Liver (tissue), 9 donors: Measurements from ENCODE around the gene UBASH3B. TPM values are rescaled to one million over a fixed set of nuclear protein-coding genes. Genes with fewer than 3 reads are reported as not detected.

Source experiments
- DNase-seq: peaks from one replicate; pipeline ENCODE4 v3.0.0-alpha.2; 2017; ENCODE audit warnings: low spot score
- H3K27ac ChIP-seq, 2 donors: one replicate each; pipeline ENCODE4 v1.7.0; 2013; ENCODE audit warnings: inconsistent platforms in 2 of 2, low read length in 2 of 2, control low read depth in 1 of 2, low read depth in 1 of 2, mild to moderate bottlenecking in 1 of 2
- H3K27me3 ChIP-seq, 4 donors: one replicate each; pipeline versions ENCODE4 v1.6.1 to v1.7.0; 2013; ENCODE audit warnings: low read length in 3 of 4, inconsistent platforms in 1 of 4, mild to moderate bottlenecking in 1 of 4, moderate library complexity in 1 of 4; ENCODE audit not compliant: control insufficient read depth in 4 of 4, insufficient read depth in 4 of 4
- H3K36me3 ChIP-seq, 4 donors: one replicate each; pipeline versions ENCODE4 v1.6.1 to v1.7.0; 2013; ENCODE audit warnings: low read length in 3 of 4, mild to moderate bottlenecking in 3 of 4, low read depth in 1 of 4, moderate library complexity in 1 of 4; ENCODE audit not compliant: control insufficient read depth in 4 of 4, insufficient read depth in 3 of 4
- H3K4me1 ChIP-seq, 4 donors: one replicate each; pipeline versions ENCODE4 v1.6.1 to v1.7.0; 2013; ENCODE audit warnings: low read length in 3 of 4, mild to moderate bottlenecking in 3 of 4, moderate library complexity in 1 of 4; ENCODE audit not compliant: control insufficient read depth in 4 of 4, insufficient read depth in 4 of 4
- H3K4me3 ChIP-seq, 3 donors: one replicate each; pipeline versions ENCODE4 v1.6.1 to v1.7.0; 2013; ENCODE audit warnings: low read length in 3 of 3, control low read depth in 1 of 3, low read depth in 1 of 3, mild to moderate bottlenecking in 1 of 3
- H3K9ac ChIP-seq, 2 donors: one replicate each; pipeline ENCODE4 v1.7.0; 2013; ENCODE audit warnings: low read length in 2 of 2, mild to moderate bottlenecking in 2 of 2, moderate library complexity in 2 of 2, control low read depth in 1 of 2, low read depth in 1 of 2
- H3K9me3 ChIP-seq, 4 donors: one replicate each; pipeline versions ENCODE4 v1.6.1 to v1.7.0; 2013; ENCODE audit warnings: low read length in 3 of 4; ENCODE audit not compliant: control insufficient read depth in 4 of 4
- ATF3 ChIP-seq: IDR thresholded peaks from 2 replicates; pipeline ENCODE4 v1.6.1; 2016; ENCODE audit warnings: antibody characterized with exemption
- CTCF ChIP-seq: fragments of 150-350 bp; IDR thresholded peaks from 2 replicates; pipeline ENCODE4 v1.5.1; 2017; ENCODE audit warnings: improper control_type of control experiment, low read depth, low read length; ENCODE audit not compliant: missing input control
- EGR1 ChIP-seq, 2 donors: IDR thresholded peaks; 2 replicates each; pipeline ENCODE4 v1.6.1; 2016 to 2018; ENCODE audit warnings: antibody characterized with exemption in 2 of 2, low read depth in 2 of 2
- FOXA1 ChIP-seq: IDR thresholded peaks from 2 replicates; pipeline ENCODE4 v1.6.1; 2016; ENCODE audit warnings: antibody characterized with exemption
- FOXA2 ChIP-seq: IDR thresholded peaks from 2 replicates; pipeline ENCODE4 v1.6.1; 2016; ENCODE audit warnings: antibody characterized with exemption
- GABPA ChIP-seq, 2 donors: IDR thresholded peaks in 1 of 2; conservative IDR thresholded peaks in 1 of 2; 2 replicates each; pipeline ENCODE4 v1.6.1; 2016; ENCODE audit warnings: antibody characterized with exemption in 2 of 2, mild to moderate bottlenecking in 1 of 2, moderate library complexity in 1 of 2
- HNF4A ChIP-seq, 2 donors: conservative IDR thresholded peaks; 2 replicates each; pipeline ENCODE4 v1.6.1; 2016; ENCODE audit warnings: antibody characterized with exemption in 2 of 2, mild to moderate bottlenecking in 2 of 2
- HNF4G ChIP-seq: IDR thresholded peaks from 2 replicates; pipeline ENCODE4 v1.6.1; 2016; ENCODE audit warnings: antibody characterized with exemption
- JUND ChIP-seq, 2 donors: IDR thresholded peaks; 2 replicates each; pipeline ENCODE4 v1.6.1; 2016; ENCODE audit warnings: antibody characterized with exemption in 2 of 2
- MAX ChIP-seq: IDR thresholded peaks from 2 replicates; pipeline ENCODE4 v1.6.1; 2016; ENCODE audit warnings: antibody characterized with exemption
- NR2F2 ChIP-seq: IDR thresholded peaks from 2 replicates; pipeline ENCODE4 v1.6.1; 2016; ENCODE audit warnings: antibody characterized with exemption
- RAD21 ChIP-seq, 2 donors: IDR thresholded peaks; 2 replicates each; pipeline ENCODE4 v1.6.1; 2016; ENCODE audit warnings: antibody characterized with exemption in 2 of 2, mild to moderate bottlenecking in 2 of 2
- REST ChIP-seq: IDR thresholded peaks from 2 replicates; pipeline ENCODE4 v1.6.1; 2016; ENCODE audit warnings: antibody characterized with exemption, mild to moderate bottlenecking
- RXRA ChIP-seq, 2 donors: IDR thresholded peaks; 2 replicates each; pipeline ENCODE4 v1.6.1; 2017 to 2018; ENCODE audit warnings: antibody characterized with exemption in 2 of 2, mild to moderate bottlenecking in 1 of 2
- SP1 ChIP-seq: IDR thresholded peaks from 2 replicates; pipeline ENCODE4 v1.6.1; 2018; ENCODE audit warnings: antibody characterized with exemption, mild to moderate bottlenecking
- TAF1 ChIP-seq: conservative IDR thresholded peaks from 2 replicates; pipeline ENCODE4 v1.6.1; 2016; ENCODE audit warnings: antibody characterized with exemption, mild to moderate bottlenecking
- YY1 ChIP-seq: IDR thresholded peaks from 2 replicates; pipeline ENCODE4 v1.6.1; 2016; ENCODE audit warnings: antibody characterized with exemption, mild to moderate bottlenecking
- ZBTB33 ChIP-seq: IDR thresholded peaks from 2 replicates; pipeline ENCODE4 v1.6.1; 2016; ENCODE audit warnings: antibody characterized with exemption
- WGBS: extraction: QIAGEN DNeasy Blood & Tissue Kit; methylation state at CpG from one replicate; pipeline ENCODE4 v1.1.7; 2013; 5-methylcytosine and 5-hydroxymethylcytosine counted together
- polyA plus RNA-seq, 2 donors: library from polyadenylated mRNA; stranded (reverse) in 1 of 2; unstranded in 1 of 2; fragments of 200-250 nt in 1 of 2; fragments of >200 nt in 1 of 2; fragmentation: Nextera tagmentation in 1 of 2; extraction: Ambion mirVana in 1 of 2; gene quantifications; one replicate each; pipeline versions ENCODE4 v1.2.1 to v1.2.3, GENCODE V29; 2013 to 2015
- total RNA-seq, 2 donors: library from RNA; depleted of rRNA; stranded (reverse); fragments of >200 nt; gene quantifications; one replicate each; pipeline ENCODE4 v1.2.3, GENCODE V29; 2014
- donor health status: healthy.
- donor health status: healthy.
- donor health status: healthy.
- donor health status: healthy.
- donor health status: healthy.

Gene UBASH3B
- total and polyA plus RNA-seq, 4 donors: 0.48 to 5.5 (median 2.5) TPM

GRCh38 chr11:122682464-122682863, 26.9 kb downstream of the UBASH3B start:
- 62% methylated on average over 4 of the region's 4 CpGs for WGBS
- DNase-seq: no peak
- Histone ChIP-seq H3K4me1 (no peaks in the 10 kb centered on the region), H3K27ac (no peak overlapping the region), H3K9me3 (no peaks in the 10 kb centered on the region), H3K9ac (no peak overlapping the region), H3K27me3 (no peaks in the 10 kb centered on the region), H3K36me3 (no peaks in the 10 kb centered on the region), H3K4me3 (no peak overlapping the region)
- TF ChIP-seq RXRA (IDR thresholded peaks at IDR 0.05) (no peak), JUND (IDR thresholded peaks at IDR 0.05) (no peak), FOXA2 (no peak), HNF4A (conservative IDR thresholded peaks at IDR 0.05) (no peak), HNF4G (no peak), ZBTB33 (no peak), FOXA1 (no peak), YY1 (no peak), NR2F2 (no peak), CTCF (no peak), ATF3 (no peak), EGR1 (IDR thresholded peaks at IDR 0.05; ENCODE audit: low read depth in 2 of 2) (no peak), GABPA (IDR thresholded peaks at IDR 0.05 in 1 of 2, conservative IDR thresholded peaks at IDR 0.05 in 1 of 2) (no peak), SP1 (no peak), RAD21 (IDR thresholded peaks at IDR 0.05) (no peak), MAX (no peak), REST (no peak), TAF1 (no peak)
